GM19455 (cell line): Measurements from ENCODE around the gene GGTA1.
"Not testable (repeated sequence)": the region's sequence is repeated elsewhere in the genome, so short reads cannot be mapped to it uniquely, and the experiment has no call there.

ENCODE experiments used
- ATAC-seq: cut with Tn5 transposase; IDR thresholded peaks from one replicate; pipeline ENCODE4 v1.9.1; 2021; ENCODE audit not compliant: unreplicated experiment

Gene GGTA1

GRCh38 chr9:121459513-121459912 is 40.1 kb downstream of the GGTA1 start:
- no peak for ATAC-seq

- not testable (repeated sequence) for ATAC-seq
Measured at GRCh38 chr9:121458449-121458848, 41.2 kb downstream of the GGTA1 start.

- ATAC-seq, result no peak
Measured at GRCh38 chr9:121455527-121456239, 44.0 kb downstream of the GGTA1 start.

- no peak for ATAC-seq
Measured at GRCh38 chr9:121454972-121455371, 44.7 kb downstream of the GGTA1 start.

GRCh38 chr9:121453232-121453892 is 46.3 kb downstream of the GGTA1 start:
- ATAC-seq, result no peak

- no peak for ATAC-seq
Measured at GRCh38 chr9:121452085-121452484, 47.6 kb downstream of the GGTA1 start.

GRCh38 chr9:121451586-121451985 is 48.1 kb downstream of the GGTA1 start:
- ATAC-seq, result no peak

GRCh38 chr9:121450241-121450640 is 49.4 kb downstream of the GGTA1 start:
- no peak for ATAC-seq

- ATAC-seq, result no peak
Measured at GRCh38 chr9:121449786-121450185, 49.9 kb downstream of the GGTA1 start.

GRCh38 chr9:121447321-121447834 is 52.3 kb downstream of the GGTA1 start:
- no peak for ATAC-seq

- no peak for ATAC-seq
Measured at GRCh38 chr9:121445986-121446385, 53.7 kb downstream of the GGTA1 start.

GRCh38 chr9:121443981-121444380 is 55.7 kb downstream of the GGTA1 start:
- ATAC-seq, result no peak

- no peak for ATAC-seq
Measured at GRCh38 chr9:121441165-121441564, 58.5 kb downstream of the GGTA1 start.

GRCh38 chr9:121439711-121440664 is 59.7 kb downstream of the GGTA1 start:
- no peak for ATAC-seq

GRCh38 chr9:121439016-121439415 is 60.6 kb downstream of the GGTA1 start:
- ATAC-seq, result no peak

- no peak for ATAC-seq
Measured at GRCh38 chr9:121437891-121438290, 61.8 kb downstream of the GGTA1 start.

- ATAC-seq, result not testable (repeated sequence)
Measured at GRCh38 chr9:121437046-121437445, 62.6 kb downstream of the GGTA1 start.

GRCh38 chr9:121434969-121435368 is 64.7 kb downstream of the GGTA1 start:
- ATAC-seq, result no peak

- no peak for ATAC-seq
Measured at GRCh38 chr9:121427899-121428298, 71.7 kb downstream of the GGTA1 start.

GRCh38 chr9:121424024-121424432 is 75.6 kb downstream of the GGTA1 start:
- ATAC-seq, result no peak

- no peak for ATAC-seq
Measured at GRCh38 chr9:121411993-121412392, 87.7 kb downstream of the GGTA1 start.
